Osteoblast (primary cell): ENCODE data around the gene MKLN1. TPM values are rescaled to one million over a fixed set of nuclear protein-coding genes. Genes with fewer than 3 reads are reported as not detected.

Experiments
- DNase-seq: peaks from one replicate; pipeline ENCODE4 v3.0.0; 2011; ENCODE audit warnings: low spot score, mixed read lengths; ENCODE audit not compliant: insufficient read length; ENCODE audit errors: missing footprints
- H2AFZ ChIP-seq: 2 replicates; pipeline ENCODE4 v1.6.0; 2011; ENCODE audit warnings: mild to moderate bottlenecking, low read length
- H3K27ac ChIP-seq: 2 replicates; pipeline ENCODE4 v1.5.1; 2011; ENCODE audit warnings: mild to moderate bottlenecking, low read depth, low read length, moderate library complexity
- H3K27me3 ChIP-seq: 2 replicates; pipeline ENCODE4 v1.6.0; 2012; ENCODE audit warnings: mild to moderate bottlenecking, control low read depth, inconsistent platforms, low read length, moderate library complexity; ENCODE audit not compliant: insufficient read depth
- H3K36me3 ChIP-seq: 2 replicates; pipeline ENCODE4 v1.5.1; 2011; ENCODE audit warnings: mild to moderate bottlenecking, low read length, control low read depth, moderate library complexity; ENCODE audit not compliant: insufficient read depth
- H3K4me1 ChIP-seq: 2 replicates; pipeline ENCODE4 v1.5.1; 2011; ENCODE audit warnings: mild to moderate bottlenecking, low read length, control low read depth, moderate library complexity; ENCODE audit not compliant: insufficient read depth
- H3K4me2 ChIP-seq: 2 replicates; pipeline ENCODE4 v1.6.0; 2011; ENCODE audit warnings: mild to moderate bottlenecking, low read length; ENCODE audit not compliant: insufficient read depth
- H3K4me3 ChIP-seq: fragments of 200-600 bp; sonication (generic); 3 replicates; pipeline ENCODE4 v1.5.1; 2012; ENCODE audit warnings: mild to moderate bottlenecking, low read length, inconsistent platforms; ENCODE audit not compliant: insufficient read depth
- H3K79me2 ChIP-seq: 2 replicates; pipeline ENCODE4 v1.6.0; 2012; ENCODE audit warnings: mild to moderate bottlenecking, low read length, control low read depth, inconsistent platforms; ENCODE audit not compliant: insufficient read depth
- H3K9me3 ChIP-seq: 2 replicates; pipeline ENCODE4 v1.5.1; 2011; ENCODE audit warnings: low read depth, low read length, control low read depth
- H4K20me1 ChIP-seq: 2 replicates; pipeline ENCODE4 v1.6.0; 2012; ENCODE audit warnings: mild to moderate bottlenecking, low read length, control low read depth; ENCODE audit not compliant: insufficient read depth
- total RNA-seq: library from RNA; depleted of rRNA; stranded (reverse); fragments of >200 nt; gene quantifications from 2 replicates; pipeline ENCODE4 v1.2.3, GENCODE V29; 2012
- TF ChIP-seq, protein P1 (sequence below): IDR thresholded peaks from 2 replicates; pipeline ENCODE4 v1.5.1; 2011; ENCODE audit warnings: mild to moderate bottlenecking, low read depth, low read length, moderate library complexity; ENCODE audit errors: extremely low read depth

Gene MKLN1
- total RNA-seq, 1 donor, result 52.8 TPM

DNA sequence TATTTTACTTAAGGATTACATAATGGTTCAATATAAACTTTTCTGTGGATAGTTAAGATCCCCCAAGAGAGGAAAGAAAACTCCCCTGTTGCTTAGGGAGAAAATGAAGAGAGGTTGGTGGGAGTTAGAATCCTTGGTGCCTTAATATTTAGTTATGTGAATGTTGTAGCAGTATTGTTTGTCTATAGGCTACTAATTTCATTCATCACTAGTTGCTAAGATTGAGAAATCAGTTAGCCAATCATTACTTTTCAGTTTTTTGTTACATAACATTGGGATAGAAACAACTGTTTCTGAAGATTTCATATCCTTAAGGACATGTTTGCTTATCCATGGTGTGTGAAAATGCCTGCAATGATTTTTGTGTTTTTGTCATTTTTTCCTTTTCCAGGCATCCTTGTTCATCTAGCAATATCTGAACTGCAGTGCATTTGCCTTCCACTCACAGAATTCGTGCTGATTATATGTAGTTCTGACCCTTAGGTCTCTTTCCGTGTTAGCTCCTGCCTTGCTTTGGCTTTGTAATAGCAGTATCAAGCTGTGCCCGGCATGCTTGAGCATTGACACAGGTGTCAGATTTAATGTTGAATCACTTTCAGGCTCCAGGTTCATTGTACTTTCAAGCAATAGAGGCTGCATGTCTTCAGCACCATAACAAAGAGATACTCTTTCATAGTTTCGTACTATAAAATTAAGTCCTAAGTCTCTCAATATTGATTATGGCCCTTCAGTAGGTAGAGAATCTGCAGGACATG is 143.8 kb downstream of the MKLN1 start:
- no peaks in the 10 kb centered on the region for H3K79me2 ChIP-seq
- no peak for DNase-seq
- H3K27ac ChIP-seq, result no peak overlapping the region
- H4K20me1 ChIP-seq, result no peaks in the 10 kb centered on the region
- H3K4me2 ChIP-seq, result no peak overlapping the region
- TF ChIP-seq, protein P1, sequence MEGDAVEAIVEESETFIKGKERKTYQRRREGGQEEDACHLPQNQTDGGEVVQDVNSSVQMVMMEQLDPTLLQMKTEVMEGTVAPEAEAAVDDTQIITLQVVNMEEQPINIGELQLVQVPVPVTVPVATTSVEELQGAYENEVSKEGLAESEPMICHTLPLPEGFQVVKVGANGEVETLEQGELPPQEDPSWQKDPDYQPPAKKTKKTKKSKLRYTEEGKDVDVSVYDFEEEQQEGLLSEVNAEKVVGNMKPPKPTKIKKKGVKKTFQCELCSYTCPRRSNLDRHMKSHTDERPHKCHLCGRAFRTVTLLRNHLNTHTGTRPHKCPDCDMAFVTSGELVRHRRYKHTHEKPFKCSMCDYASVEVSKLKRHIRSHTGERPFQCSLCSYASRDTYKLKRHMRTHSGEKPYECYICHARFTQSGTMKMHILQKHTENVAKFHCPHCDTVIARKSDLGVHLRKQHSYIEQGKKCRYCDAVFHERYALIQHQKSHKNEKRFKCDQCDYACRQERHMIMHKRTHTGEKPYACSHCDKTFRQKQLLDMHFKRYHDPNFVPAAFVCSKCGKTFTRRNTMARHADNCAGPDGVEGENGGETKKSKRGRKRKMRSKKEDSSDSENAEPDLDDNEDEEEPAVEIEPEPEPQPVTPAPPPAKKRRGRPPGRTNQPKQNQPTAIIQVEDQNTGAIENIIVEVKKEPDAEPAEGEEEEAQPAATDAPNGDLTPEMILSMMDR, result no peak
- no peak overlapping the region for H2AFZ ChIP-seq
- no peaks in the 10 kb centered on the region for H3K4me1 ChIP-seq
- H3K4me3 ChIP-seq, result no peak overlapping the region
- no peaks in the 10 kb centered on the region for H3K9me3 ChIP-seq
- peaks cover 22% of the 10 kb centered on the region for H3K36me3 ChIP-seq
- no peaks in the 10 kb centered on the region for H3K27me3 ChIP-seq

DNA sequence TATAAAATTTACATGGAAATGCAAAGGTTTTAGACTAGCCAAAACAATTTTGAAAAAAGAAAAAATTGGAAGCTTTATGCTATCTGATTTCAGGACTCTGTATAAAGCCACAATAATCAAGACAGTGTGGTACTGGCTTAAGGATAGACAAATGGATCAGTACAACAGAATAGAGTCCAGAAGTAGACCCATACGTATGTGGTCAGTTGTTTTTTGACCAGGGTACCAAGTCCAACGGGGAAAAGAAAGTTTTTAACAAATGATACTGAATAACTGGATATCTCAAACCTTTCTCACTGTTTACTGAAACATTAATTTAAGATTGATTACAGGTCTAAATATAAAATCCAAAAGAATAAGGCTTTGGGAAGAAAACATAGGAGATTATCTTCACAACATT is 149.1 kb downstream of the MKLN1 start:
- Histone ChIP-seq H3K79me2 (no peaks in the 10 kb centered on the region), H3K27me3 (no peaks in the 10 kb centered on the region), H3K27ac (no peak overlapping the region), H3K4me3 (no peak overlapping the region), H3K36me3 (peaks cover 3% of the 10 kb centered on the region), H4K20me1 (no peaks in the 10 kb centered on the region), H3K4me1 (peaks cover 7% of the 10 kb centered on the region), H3K9me3 (no peaks in the 10 kb centered on the region), H2AFZ (no peak overlapping the region), H3K4me2 (no peak overlapping the region)
- no peak for DNase-seq
- TF ChIP-seq, protein P1, result no peak

DNA sequence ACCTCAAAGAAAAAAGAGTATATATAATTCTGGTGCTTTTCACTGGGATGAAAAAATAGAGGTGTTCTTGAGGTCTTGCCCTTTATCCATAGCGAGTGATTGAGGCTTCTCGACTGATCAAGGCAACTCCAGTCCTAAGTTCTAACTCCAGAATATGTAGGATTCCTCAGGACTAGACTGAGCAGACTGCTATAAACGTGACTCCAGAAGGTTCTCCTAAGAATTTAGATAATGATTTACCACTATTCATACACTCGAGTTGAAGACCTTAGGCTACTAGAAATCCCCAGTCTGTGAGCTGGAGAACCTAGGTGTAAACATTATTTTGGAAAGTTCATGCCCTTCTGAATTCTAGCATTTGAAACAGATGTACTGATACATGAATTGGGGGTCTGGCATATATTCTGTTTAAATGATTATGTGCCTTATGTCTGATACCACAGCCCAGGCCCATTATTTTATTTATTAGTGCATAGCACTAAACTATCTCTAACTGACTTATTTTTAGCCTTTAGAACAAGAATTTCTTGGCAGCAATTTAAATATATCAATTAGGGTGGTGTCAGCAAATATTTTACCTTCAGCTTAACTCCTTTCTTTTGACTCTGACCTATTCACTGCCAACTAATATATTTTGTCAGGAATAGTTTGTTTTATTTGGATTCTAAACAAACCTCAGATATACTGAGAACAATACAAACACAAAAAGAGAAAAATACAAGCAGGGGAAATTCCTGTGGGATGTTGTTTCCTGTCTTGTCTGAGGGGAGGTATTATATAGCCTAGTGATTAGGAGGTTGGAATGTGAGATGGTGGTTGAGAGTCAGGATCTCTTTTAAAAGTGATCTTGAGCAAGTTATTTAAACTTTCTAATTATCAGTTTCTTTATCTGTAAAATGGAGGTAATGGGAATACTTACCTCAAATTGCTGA is 153.0 kb downstream of the MKLN1 start:
- no peaks in the 10 kb centered on the region for H3K79me2 ChIP-seq
- H3K4me1 ChIP-seq, result peaks cover 7% of the 10 kb centered on the region
- H3K27me3 ChIP-seq, result no peaks in the 10 kb centered on the region
- no peak overlapping the region for H3K27ac ChIP-seq
- no peak overlapping the region for H3K4me2 ChIP-seq
- TF ChIP-seq, protein P1, result no peak
- H2AFZ ChIP-seq, result no peak overlapping the region
- H4K20me1 ChIP-seq, result no peaks in the 10 kb centered on the region
- no peaks in the 10 kb centered on the region for H3K9me3 ChIP-seq
- no peak for DNase-seq
- no peak overlapping the region for H3K4me3 ChIP-seq
- no peaks in the 10 kb centered on the region for H3K36me3 ChIP-seq

DNA sequence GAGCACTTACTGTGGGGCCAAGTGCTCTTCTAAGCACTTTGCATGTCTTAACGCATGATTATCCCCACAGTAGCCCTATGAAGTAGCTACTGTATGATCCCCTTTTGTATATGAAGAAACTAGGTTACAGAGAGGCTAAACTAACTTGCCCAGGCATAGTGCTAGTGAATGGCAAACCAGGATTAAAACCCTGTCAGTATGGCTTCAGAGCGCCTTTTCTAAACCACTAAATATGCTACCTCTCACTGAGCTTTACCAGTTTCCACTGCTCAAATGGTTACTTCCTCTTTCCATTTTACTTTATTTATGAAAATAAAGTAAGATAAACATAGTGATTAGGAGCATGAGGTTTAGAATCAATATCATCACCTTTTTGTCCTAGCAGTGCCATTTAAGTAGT is 155.1 kb downstream of the MKLN1 start:
- TF ChIP-seq, protein P1, result no peak
- H3K4me1 ChIP-seq, result peaks cover 7% of the 10 kb centered on the region
- DNase-seq, result no peak
- H4K20me1 ChIP-seq, result no peaks in the 10 kb centered on the region
- no peaks in the 10 kb centered on the region for H3K79me2 ChIP-seq
- no peak overlapping the region for H3K4me3 ChIP-seq
- H3K9me3 ChIP-seq, result no peaks in the 10 kb centered on the region
- no peak overlapping the region for H2AFZ ChIP-seq
- no peaks in the 10 kb centered on the region for H3K27me3 ChIP-seq
- peaks cover 5% of the 10 kb centered on the region for H3K36me3 ChIP-seq
- H3K4me2 ChIP-seq, result no peak overlapping the region
- H3K27ac ChIP-seq, result no peak overlapping the region
